ENCODE measurements around the gene DNAH1.

The DNAH1 gene

GRCh38 chr3:52361454-52361853 lies 45.3 kb downstream of the DNAH1 start:
- no peak for DNase-seq

- no peak for DNase-seq
Measured at GRCh38 chr3:52361898-52362297, 45.8 kb downstream of the DNAH1 start.

DNA sequence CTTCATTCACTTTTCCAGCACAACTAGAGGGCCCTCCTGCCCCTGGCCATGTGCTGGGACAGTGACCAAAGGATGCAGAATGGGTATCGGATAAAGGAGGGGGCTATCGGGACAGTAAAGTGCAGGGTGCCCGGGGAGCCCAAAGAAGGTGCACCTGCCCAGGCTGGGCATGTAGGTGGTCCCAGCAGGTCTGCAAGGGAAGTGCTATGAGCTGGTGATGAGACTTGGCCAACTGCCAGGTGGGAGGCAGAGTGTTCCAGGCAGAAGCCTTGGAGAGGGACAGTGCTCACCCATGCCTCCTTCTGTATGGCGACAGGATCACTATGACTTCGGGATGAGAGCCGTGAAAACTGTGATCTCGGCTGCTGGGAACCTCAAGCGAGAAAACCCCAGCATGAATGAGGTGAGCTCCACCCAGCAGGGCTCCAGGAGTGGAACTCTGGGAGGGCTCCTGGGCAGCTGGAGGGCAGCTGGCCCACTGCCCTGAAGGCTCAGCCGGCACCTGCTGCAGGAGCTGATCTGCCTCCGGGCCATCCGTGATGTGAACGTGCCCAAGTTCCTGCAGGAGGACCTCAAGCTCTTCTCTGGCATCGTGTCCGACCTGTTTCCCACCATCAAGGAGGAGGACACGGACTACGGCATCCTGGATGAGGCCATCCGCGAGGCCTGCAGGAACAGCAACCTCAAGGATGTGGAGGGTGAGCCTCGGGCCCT lies 48.4 kb downstream of the DNAH1 start:
- no peak for DNase-seq

DNA sequence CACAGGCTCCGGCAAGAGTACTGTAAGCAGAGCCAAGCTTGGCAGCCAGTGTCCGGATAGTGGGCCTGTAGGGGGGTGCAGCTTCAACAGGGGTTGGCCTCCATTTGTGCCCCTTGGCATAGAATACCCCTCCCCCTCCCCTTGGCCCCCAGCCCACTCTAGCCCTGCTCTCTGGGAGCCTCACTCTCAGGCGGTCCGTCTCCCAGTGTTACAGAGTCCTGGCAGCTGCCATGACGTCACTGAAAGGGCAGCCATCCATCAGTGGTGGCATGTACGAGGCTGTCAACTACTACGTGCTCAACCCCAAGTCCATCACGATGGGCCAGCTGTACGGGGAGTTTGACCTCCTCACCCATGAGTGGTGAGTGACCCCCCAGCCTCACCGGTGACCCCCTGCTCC lies 50.4 kb downstream of the DNAH1 start:
- no peak for DNase-seq

- no peak for DNase-seq
Measured at GRCh38 chr3:52367891-52368880, 52.1 kb downstream of the DNAH1 start.

- no peak for DNase-seq
Measured at GRCh38 chr3:52370531-52370930, 54.4 kb downstream of the DNAH1 start.

GRCh38 chr3:52372822-52373504 lies 56.8 kb downstream of the DNAH1 start:
- DNase-seq = no peak

- no peak for DNase-seq
Measured at GRCh38 chr3:52373676-52374075, 57.6 kb downstream of the DNAH1 start.

GRCh38 chr3:52374173-52374572 lies 58.1 kb downstream of the DNAH1 start:
- no peak for DNase-seq

GRCh38 chr3:52379610-52380009 lies 63.5 kb downstream of the DNAH1 start:
- no peak for DNase-seq

DNA sequence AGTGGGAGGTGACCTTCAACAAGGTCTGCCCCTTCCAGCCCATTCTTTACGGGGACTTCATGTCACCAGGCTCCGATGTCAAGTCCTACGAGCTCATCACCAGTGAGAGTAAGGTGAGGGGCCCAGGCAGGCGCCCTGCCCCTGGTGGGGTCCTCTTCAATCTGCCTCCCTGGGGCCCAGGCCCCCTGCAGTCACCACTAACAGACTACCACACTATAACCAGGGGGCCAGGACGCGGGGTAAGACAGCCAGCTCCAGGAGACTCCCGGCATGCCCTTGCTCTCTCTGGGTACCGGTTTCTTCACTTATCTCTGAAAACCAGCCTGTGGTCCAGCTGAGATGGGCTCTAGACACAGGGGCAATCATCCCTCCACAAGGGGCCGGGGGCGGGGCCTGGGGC lies 63.9 kb downstream of the DNAH1 start:
- DNase-seq = no peak

DNA sequence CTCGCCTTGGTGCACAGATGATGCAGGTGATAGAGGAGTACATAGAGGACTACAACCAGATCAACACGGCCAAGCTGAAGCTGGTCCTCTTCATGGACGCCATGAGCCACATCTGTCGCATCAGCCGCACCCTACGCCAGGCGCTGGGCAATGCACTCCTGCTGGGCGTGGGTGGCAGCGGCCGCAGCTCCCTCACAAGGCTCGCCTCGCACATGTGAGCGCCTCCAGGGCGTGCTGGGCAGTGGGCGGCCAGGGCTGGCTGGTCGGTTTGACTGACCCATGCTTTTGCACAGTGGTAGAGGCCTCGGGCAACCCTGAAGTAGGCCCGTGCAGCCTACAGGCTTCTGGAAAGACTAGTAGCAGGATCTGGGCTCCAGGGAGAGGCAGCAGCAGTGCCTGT lies 65.5 kb downstream of the DNAH1 start:
- DNase-seq = no peak

- no peak for DNase-seq
Measured at GRCh38 chr3:52383446-52383845, 67.3 kb downstream of the DNAH1 start.

- DNase-seq = no peak
Measured at GRCh38 chr3:52384019-52384761, 68.1 kb downstream of the DNAH1 start.

- DNase-seq = no peak
Measured at GRCh38 chr3:52385157-52385556, 69.0 kb downstream of the DNAH1 start.

- no peak for DNase-seq
Measured at GRCh38 chr3:52387481-52387880, 71.4 kb downstream of the DNAH1 start.

GRCh38 chr3:52388348-52388821 lies 72.3 kb downstream of the DNAH1 start:
- no peak for DNase-seq

GRCh38 chr3:52388933-52389332 lies 72.8 kb downstream of the DNAH1 start:
- DNase-seq = no peak

DNA sequence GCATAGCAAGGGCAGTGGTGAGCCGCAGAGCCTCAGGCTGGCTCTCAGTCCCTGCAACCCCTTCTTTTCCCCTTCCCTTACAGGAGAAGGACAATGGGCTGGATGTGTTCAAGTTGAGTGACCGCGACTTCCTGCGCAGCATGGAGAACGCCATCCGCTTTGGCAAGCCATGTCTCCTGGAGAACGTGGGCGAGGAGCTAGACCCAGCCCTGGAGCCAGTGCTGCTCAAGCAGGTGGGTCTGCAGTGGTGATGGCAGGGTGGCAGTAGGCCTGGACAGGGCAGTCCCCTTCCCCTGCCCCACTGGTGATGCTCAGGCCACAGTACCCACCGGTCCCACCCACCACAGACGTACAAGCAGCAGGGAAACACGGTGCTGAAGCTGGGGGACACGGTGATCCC lies 75.0 kb downstream of the DNAH1 start:
- DNase-seq = no peak

GRCh38 chr3:52392216-52392930 lies 76.3 kb downstream of the DNAH1 start:
- DNase-seq = no peak

GRCh38 chr3:52393131-52393807 lies 77.2 kb downstream of the DNAH1 start:
- DNase-seq = no peak
